Spleen (tissue), 11 donors: ENCODE measurements around the gene IFT81. TPM values are rescaled to one million over a fixed set of nuclear protein-coding genes. Genes with fewer than 3 reads are reported as not detected.

Source experiments
- DNase-seq: peaks from one replicate; pipeline ENCODE4 v3.0.0-alpha.2; 2020
- H3K27ac ChIP-seq, 8 donors: fragments of 200-600 bp; sonication (generic) in 7 of 8; 1 replicate in 4 of 8; 2 replicates in 4 of 8; pipeline versions ENCODE4 v1.5.0 to v1.8.0; 2016 to 2021; ENCODE audit warnings: inconsistent platforms in 4 of 8, mild to moderate bottlenecking in 4 of 8, moderate library complexity in 1 of 8
- H3K27me3 ChIP-seq, 7 donors: fragments of 200-600 bp; sonication (generic) in 6 of 7; replicated peaks in 1 of 7; 1 replicate in 4 of 7; 2 replicates in 3 of 7; pipeline versions ENCODE4 v1.5.0 to v1.8.0; 2016 to 2021; ENCODE audit warnings: inconsistent platforms in 3 of 7, mild to moderate bottlenecking in 1 of 7
- H3K36me3 ChIP-seq, 6 donors: fragments of 200-600 bp; sonication (generic) in 5 of 6; 1 replicate in 4 of 6; 2 replicates in 2 of 6; pipeline versions ENCODE4 v1.5.0 to v1.8.0; 2016 to 2021; ENCODE audit warnings: inconsistent platforms in 2 of 6
- H3K4me1 ChIP-seq, 6 donors: fragments of 200-600 bp; sonication (generic) in 5 of 6; 1 replicate in 3 of 6; 2 replicates in 3 of 6; pipeline versions ENCODE4 v1.5.0 to v1.8.0; 2016 to 2021; ENCODE audit warnings: inconsistent platforms in 3 of 6
- H3K4me3 ChIP-seq, 8 donors: fragments of 200-600 bp; sonication (generic) in 7 of 8; 1 replicate in 4 of 8; 2 replicates in 4 of 8; pipeline versions ENCODE4 v1.5.0 to v1.8.0; 2016 to 2021; ENCODE audit warnings: inconsistent platforms in 4 of 8, mild to moderate bottlenecking in 4 of 8, moderate library complexity in 2 of 8
- H3K9me3 ChIP-seq, 8 donors: fragments of 200-600 bp; sonication (generic) in 7 of 8; 1 replicate in 4 of 8; 2 replicates in 4 of 8; pipeline versions ENCODE4 v1.5.0 to v1.8.0; 2016 to 2021; ENCODE audit warnings: inconsistent platforms in 4 of 8
- POLR2A ChIP-seq, 3 donors: fragments of 450-650 bp; IDR thresholded peaks; one replicate each; pipeline ENCODE4 v1.5.1; 2017; ENCODE audit warnings: antibody characterized with exemption in 3 of 3, mild to moderate bottlenecking in 1 of 3
- POLR2AphosphoS5 ChIP-seq, 3 donors: sonication (generic); formaldehyde crosslinking; IDR thresholded peaks; one replicate each; pipeline ENCODE4 v1.5.1; 2017; ENCODE audit warnings: antibody characterized with exemption in 3 of 3
- WGBS, 5 donors: extraction: QIAGEN DNeasy Blood & Tissue Kit in 3 of 5; methylation state at CpG; one replicate each; pipeline versions ENCODE4 v1.1.5 to v1.1.7; 2013 to 2018; 5-methylcytosine and 5-hydroxymethylcytosine counted together
- intact Hi-C: fragments of 100-400 bp; cut with DNase I; formaldehyde crosslinking; loops from one replicate; pipeline ENCODE4 v1.15.0; 2023; ENCODE audit warnings: low total_unique reads
- polyA plus RNA-seq, 3 donors: library from polyadenylated mRNA; stranded (reverse); fragments of 200-250 nt; gene quantifications; one replicate each; pipeline ENCODE4 v1.2.1, GENCODE V29; 2013
- total RNA-seq, 7 donors: library from RNA; depleted of rRNA in 3 of 7; stranded (reverse); fragments of >200 nt in 3 of 7; fragmentation: NEBNext Ultra II Directional in 4 of 7; extraction: Animal tissue kit (Norgen Biotek cat#: 25700) in 4 of 7; gene quantifications; one replicate each; pipeline versions ENCODE4 v1.1.0 to v1.2.1, GENCODE V29; 2016 to 2021
- TF ChIP-seq, protein P1 (sequence below), 11 experiments: fragments of 200-600 bp in 7 of 11; fragments of 450-650 bp in 4 of 11; sonication (generic) in 4 of 11; IDR thresholded peaks in 8 of 11; conservative IDR thresholded peaks in 3 of 11; 1 replicate in 7 of 11; 2 replicates in 4 of 11; pipeline versions ENCODE4 v1.4.0 to v1.8.0; 2016 to 2021; ENCODE audit warnings: antibody characterized with exemption in 11 of 11, inconsistent platforms in 4 of 11, mild to moderate bottlenecking in 1 of 11
- donor health status: healthy with polysubstance abuse.
- donor health status: DM: no; HTN: no; CAD: no; lungs with moderate emphysema.
- donor health status: DM: no; HTN: no; CAD: no.
- donor health status: Bipolar disorder and iron deficiency.
- donor health status: healthy.
- donor health status: DM: no; HTN: no; CAD: no.
- donor health status: DM: yes; HTN: yes; CAD: no.

IFT81 gene
- total and polyA plus RNA-seq, 10 donors = 1.8 to 10.1 (median 5.2) TPM

DNA sequence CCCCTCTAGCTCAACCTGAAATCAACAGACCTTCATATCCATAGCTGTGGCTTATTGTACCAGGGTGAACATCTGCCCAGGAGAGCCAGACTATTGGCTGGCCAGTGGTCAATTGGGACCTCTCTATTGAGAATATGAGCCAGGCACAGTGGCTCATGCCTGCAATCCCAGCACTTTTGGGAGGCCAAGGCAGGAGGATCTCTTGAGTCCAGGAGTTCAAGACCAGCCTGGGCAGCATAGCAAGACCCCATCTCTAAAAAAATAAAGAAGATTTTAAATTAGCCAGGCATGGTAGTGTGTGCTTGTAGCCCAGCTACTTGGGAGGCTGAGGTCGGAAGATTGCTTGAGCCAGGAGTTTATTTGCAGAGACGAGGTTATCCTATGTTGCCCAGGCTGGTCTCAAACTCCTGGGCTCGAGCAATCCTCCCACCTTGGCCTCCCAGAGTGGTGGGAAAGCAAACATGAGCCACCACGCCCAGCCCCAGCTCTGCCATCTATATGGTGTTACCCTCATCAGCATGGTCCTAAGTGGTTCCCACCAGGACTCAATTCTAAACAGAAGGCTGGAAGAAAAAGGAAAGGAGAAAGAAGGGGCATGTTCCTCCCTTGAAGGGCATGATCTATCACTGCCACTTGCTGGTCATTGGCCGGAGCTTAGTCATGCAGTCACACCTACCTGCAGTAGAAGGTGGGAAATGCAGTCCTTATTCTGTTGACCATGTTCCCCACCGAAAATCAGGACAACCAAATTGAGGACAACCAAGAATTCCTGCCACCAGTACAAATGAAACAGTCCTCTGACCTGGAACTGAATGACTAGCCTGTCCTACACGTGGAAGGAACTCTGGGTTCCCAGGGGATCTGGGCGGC is 33.7 kb upstream of the IFT81 start:
- 78 to 85% (median 82%) methylated on average over 8 of the region's 8 CpGs for WGBS, 5 donors
- no peaks in the 10 kb centered on the region for H3K27me3 ChIP-seq
- intact Hi-C loops = loop anchor here (10.0 kb wide), 1 partner anchor 794 kb away; no protein-coding TSS in a partner anchor
- TF ChIP-seq POLR2AphosphoS5 (IDR thresholded peaks at IDR 0.05) (no peak), POLR2A (IDR thresholded peaks at IDR 0.05) (no peak)
- TF ChIP-seq, protein P1, sequence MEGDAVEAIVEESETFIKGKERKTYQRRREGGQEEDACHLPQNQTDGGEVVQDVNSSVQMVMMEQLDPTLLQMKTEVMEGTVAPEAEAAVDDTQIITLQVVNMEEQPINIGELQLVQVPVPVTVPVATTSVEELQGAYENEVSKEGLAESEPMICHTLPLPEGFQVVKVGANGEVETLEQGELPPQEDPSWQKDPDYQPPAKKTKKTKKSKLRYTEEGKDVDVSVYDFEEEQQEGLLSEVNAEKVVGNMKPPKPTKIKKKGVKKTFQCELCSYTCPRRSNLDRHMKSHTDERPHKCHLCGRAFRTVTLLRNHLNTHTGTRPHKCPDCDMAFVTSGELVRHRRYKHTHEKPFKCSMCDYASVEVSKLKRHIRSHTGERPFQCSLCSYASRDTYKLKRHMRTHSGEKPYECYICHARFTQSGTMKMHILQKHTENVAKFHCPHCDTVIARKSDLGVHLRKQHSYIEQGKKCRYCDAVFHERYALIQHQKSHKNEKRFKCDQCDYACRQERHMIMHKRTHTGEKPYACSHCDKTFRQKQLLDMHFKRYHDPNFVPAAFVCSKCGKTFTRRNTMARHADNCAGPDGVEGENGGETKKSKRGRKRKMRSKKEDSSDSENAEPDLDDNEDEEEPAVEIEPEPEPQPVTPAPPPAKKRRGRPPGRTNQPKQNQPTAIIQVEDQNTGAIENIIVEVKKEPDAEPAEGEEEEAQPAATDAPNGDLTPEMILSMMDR (IDR thresholded peaks at IDR 0.05 in 8 of 11, conservative IDR thresholded peaks at IDR 0.05 in 3 of 11) = no peak
- H3K4me1 ChIP-seq = no peaks in the 10 kb centered on the region
- H3K27ac ChIP-seq = no peak overlapping the region
- H3K36me3 ChIP-seq = no peaks in the 10 kb centered on the region
- H3K9me3 ChIP-seq = no peaks in the 10 kb centered on the region
- no peak overlapping the region for H3K4me3 ChIP-seq
- no peak for DNase-seq

DNA sequence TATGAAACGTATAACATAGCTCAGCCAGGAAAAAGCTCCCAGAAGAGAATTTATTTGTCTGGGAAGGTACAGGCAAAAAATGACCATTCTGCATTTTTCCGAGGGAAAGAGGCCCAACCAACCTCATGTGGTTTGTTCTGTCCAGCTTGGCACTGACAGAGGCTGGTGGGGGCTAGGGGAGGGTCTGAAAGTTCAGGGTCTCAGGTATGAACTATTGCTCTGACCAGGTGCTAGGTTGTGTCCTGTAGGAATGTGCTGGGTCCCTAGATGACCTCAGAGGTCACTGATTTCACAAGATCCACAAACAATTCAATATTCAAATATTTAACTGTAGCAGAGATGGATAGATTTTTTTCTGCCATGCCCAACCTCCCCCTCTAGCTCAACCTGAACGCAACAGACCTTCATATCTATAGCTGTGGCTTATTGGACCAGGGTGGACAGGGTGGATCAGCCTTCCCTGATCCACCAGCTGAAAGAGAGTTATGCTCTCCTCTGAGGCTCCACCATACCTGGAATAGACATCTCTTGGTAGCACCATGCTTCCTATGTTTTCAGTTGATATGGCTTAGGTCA is 32.9 kb upstream of the IFT81 start:
- no peak for DNase-seq
- 73 to 84% (median 75%) methylated on average over 3 of the region's 3 CpGs for WGBS, 5 donors
- H3K27me3 ChIP-seq = no peaks in the 10 kb centered on the region
- H3K4me3 ChIP-seq = no peak overlapping the region
- H3K9me3 ChIP-seq = no peaks in the 10 kb centered on the region
- intact Hi-C loops = loop anchor here (10.0 kb wide), 1 partner anchor 794 kb away; no protein-coding TSS in a partner anchor
- H3K36me3 ChIP-seq = no peaks in the 10 kb centered on the region
- H3K27ac ChIP-seq = no peak overlapping the region
- TF ChIP-seq, protein P1 (IDR thresholded peaks at IDR 0.05 in 8 of 11, conservative IDR thresholded peaks at IDR 0.05 in 3 of 11) = no peak
- TF ChIP-seq POLR2A (IDR thresholded peaks at IDR 0.05) (no peak), POLR2AphosphoS5 (IDR thresholded peaks at IDR 0.05) (no peak)
- no peaks in the 10 kb centered on the region for H3K4me1 ChIP-seq

DNA sequence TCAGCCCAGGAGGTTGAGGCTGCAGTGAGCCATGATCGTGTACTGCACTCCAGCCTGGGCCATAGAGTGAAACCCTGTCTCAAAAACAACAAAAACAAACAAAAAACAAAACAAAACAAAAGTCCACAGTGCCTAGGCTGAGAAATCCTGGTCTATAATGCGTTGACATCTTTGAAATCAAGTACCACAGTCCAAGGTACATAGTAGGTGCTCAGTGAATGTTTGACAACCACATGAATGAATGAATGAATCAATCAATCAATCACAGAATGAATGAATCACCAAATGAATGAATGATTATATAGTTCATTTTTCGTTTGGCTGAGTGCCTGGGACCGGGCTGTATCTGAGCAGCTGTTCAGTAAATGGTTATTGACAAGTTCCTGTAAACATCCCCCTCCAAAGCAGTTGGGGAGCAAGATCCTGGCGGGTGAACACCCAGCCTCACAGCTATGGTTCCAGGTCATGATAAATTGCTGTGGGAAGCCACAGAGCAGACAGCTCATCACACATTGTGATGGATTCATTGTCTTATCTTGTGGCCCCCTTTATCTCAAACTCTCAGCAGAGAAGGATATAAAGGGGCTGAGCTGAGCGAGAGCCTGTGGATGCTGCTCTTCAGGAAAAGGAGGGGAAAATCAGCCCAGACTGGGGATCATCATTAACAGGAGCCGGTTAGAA is 30.4 kb upstream of the IFT81 start:
- intact Hi-C loops = loop anchor here (10.0 kb wide), 1 partner anchor 791 kb away; no protein-coding TSS in a partner anchor
- no peaks in the 10 kb centered on the region for H3K4me1 ChIP-seq
- no peaks in the 10 kb centered on the region for H3K36me3 ChIP-seq
- no peak overlapping the region for H3K4me3 ChIP-seq
- TF ChIP-seq POLR2A (IDR thresholded peaks at IDR 0.05) (no peak), POLR2AphosphoS5 (IDR thresholded peaks at IDR 0.05) (no peak)
- TF ChIP-seq, protein P1 (IDR thresholded peaks at IDR 0.05 in 8 of 11, conservative IDR thresholded peaks at IDR 0.05 in 3 of 11) = no peak
- DNase-seq = no peak
- no peaks in the 10 kb centered on the region for H3K27me3 ChIP-seq
- WGBS, 5 donors = 40 to 59% (median 46%) methylated on average over 7 of the region's 7 CpGs
- H3K27ac ChIP-seq = no peak overlapping the region
- H3K9me3 ChIP-seq = no peaks in the 10 kb centered on the region
